Measurements from ENCODE around the gene TMEM53. TPM values are rescaled to one million over a fixed set of nuclear protein-coding genes. Genes with fewer than 3 reads are reported as not detected.

Gene TMEM53
- total RNA-seq, 4 donors from 2014 or later: 3.9 to 8.3 (median 4.7) TPM

DNA sequence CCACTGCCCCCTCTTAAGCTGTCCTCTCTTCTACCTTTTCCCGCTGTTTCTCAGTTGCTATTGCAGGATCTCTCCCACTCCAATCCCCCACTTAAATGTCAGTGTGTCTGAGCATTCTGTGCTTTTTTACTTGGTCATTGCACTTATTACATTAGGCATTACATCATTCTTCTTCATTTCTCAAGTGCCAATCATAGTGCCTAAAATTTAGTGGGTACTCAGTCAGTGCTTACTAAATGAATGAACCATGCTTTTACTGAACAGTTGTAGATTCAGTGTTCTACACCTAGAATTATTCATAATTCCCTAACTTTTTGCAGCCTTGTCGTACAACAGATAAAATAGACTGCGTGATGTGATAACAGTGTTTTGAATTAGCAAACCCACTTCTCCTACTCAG is 19.6 kb upstream of the TMEM53 start:
- no peaks in the 10 kb centered on the region for H3K27me3 ChIP-seq
- no peak for ATAC-seq
- H3K4me1 ChIP-seq: no peaks in the 10 kb centered on the region
- TF ChIP-seq POLR2A (IDR thresholded peaks at IDR 0.05): no peak
- TF ChIP-seq, protein P1, sequence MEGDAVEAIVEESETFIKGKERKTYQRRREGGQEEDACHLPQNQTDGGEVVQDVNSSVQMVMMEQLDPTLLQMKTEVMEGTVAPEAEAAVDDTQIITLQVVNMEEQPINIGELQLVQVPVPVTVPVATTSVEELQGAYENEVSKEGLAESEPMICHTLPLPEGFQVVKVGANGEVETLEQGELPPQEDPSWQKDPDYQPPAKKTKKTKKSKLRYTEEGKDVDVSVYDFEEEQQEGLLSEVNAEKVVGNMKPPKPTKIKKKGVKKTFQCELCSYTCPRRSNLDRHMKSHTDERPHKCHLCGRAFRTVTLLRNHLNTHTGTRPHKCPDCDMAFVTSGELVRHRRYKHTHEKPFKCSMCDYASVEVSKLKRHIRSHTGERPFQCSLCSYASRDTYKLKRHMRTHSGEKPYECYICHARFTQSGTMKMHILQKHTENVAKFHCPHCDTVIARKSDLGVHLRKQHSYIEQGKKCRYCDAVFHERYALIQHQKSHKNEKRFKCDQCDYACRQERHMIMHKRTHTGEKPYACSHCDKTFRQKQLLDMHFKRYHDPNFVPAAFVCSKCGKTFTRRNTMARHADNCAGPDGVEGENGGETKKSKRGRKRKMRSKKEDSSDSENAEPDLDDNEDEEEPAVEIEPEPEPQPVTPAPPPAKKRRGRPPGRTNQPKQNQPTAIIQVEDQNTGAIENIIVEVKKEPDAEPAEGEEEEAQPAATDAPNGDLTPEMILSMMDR (IDR thresholded peaks at IDR 0.05): no peak
- no peak for TF ChIP-seq EP300 (IDR thresholded peaks at IDR 0.05)
- no peak for TF ChIP-seq POLR2AphosphoS5 (IDR thresholded peaks at IDR 0.05)
- H3K36me3 ChIP-seq: peaks cover 0 to 5% of the 10 kb centered on the region in 2 donors
- WGBS, 2 donors (ENCODE audit: low coverage in 1 of 2): 86 to 97% methylated on average over 3 of the region's 3 CpGs
- no peak overlapping the region for H3K27ac ChIP-seq
- H3K4me3 ChIP-seq: no peak overlapping the region
- H3K9me3 ChIP-seq: no peaks in the 10 kb centered on the region

- H3K27ac ChIP-seq: no peak overlapping the region
- no peaks in the 10 kb centered on the region for H3K4me1 ChIP-seq
- no peak for TF ChIP-seq POLR2A (IDR thresholded peaks at IDR 0.05)
- H3K9me3 ChIP-seq: no peaks in the 10 kb centered on the region
- WGBS, 2 donors (ENCODE audit: low coverage in 1 of 2): 88% methylated on average over 1 to 2 of the region's 2 CpGs
- no peak for ATAC-seq
- H3K36me3 ChIP-seq: peaks cover 0 to 5% of the 10 kb centered on the region in 2 donors
- no peak overlapping the region for H3K4me3 ChIP-seq
- no peaks in the 10 kb centered on the region for H3K27me3 ChIP-seq
Measured at GRCh38 chr1:44693159-44693558, 18.9 kb upstream of the TMEM53 start.

GRCh38 chr1:44689447-44689765 is 15.1 kb upstream of the TMEM53 start:
- H3K27me3 ChIP-seq: no peaks in the 10 kb centered on the region
- H3K4me1 ChIP-seq: no peaks in the 10 kb centered on the region
- 76 to 100% methylated on average over 1 to 3 of the region's 3 CpGs for WGBS, 2 donors (ENCODE audit: low coverage in 1 of 2)
- no peak overlapping the region for H3K4me3 ChIP-seq
- no peak for TF ChIP-seq POLR2AphosphoS5 (IDR thresholded peaks at IDR 0.05)
- TF ChIP-seq, protein P1 (IDR thresholded peaks at IDR 0.05): no peak
- no peak for TF ChIP-seq EP300 (IDR thresholded peaks at IDR 0.05)
- no peak for TF ChIP-seq POLR2A (IDR thresholded peaks at IDR 0.05)
- no peak for ATAC-seq
- H3K36me3 ChIP-seq: peaks cover 0 to 5% of the 10 kb centered on the region in 2 donors
- H3K9me3 ChIP-seq: no peaks in the 10 kb centered on the region
- no peak overlapping the region for H3K27ac ChIP-seq

- H3K27ac ChIP-seq: no peak overlapping the region
- 68 to 73% methylated on average over 3 to 4 of the region's 12 CpGs for WGBS, 2 donors (ENCODE audit: low coverage in 1 of 2)
Measured at GRCh38 chr1:44688760-44689446, 14.6 kb upstream of the TMEM53 start.

GRCh38 chr1:44685881-44686280 is 11.6 kb upstream of the TMEM53 start:
- ATAC-seq: no peak
- no peaks in the 10 kb centered on the region for H3K27me3 ChIP-seq
- H3K4me3 ChIP-seq: no peak overlapping the region
- no peaks in the 10 kb centered on the region for H3K4me1 ChIP-seq
- H3K9me3 ChIP-seq: no peaks in the 10 kb centered on the region
- 66 to 86% methylated on average over 5 to 6 of the region's 8 CpGs for WGBS, 2 donors (ENCODE audit: low coverage in 1 of 2)
- no peaks in the 10 kb centered on the region for H3K36me3 ChIP-seq
- TF ChIP-seq, protein P1 (IDR thresholded peaks at IDR 0.05): no peak
- TF ChIP-seq POLR2A (IDR thresholded peaks at IDR 0.05): no peak
- no peak for TF ChIP-seq EP300 (IDR thresholded peaks at IDR 0.05)
- TF ChIP-seq POLR2AphosphoS5 (IDR thresholded peaks at IDR 0.05): no peak
- no peak overlapping the region for H3K27ac ChIP-seq

More at GRCh38 chr1:44688760-44689446, 14.6 kb upstream of the TMEM53 start:
- Histone ChIP-seq H3K36me3 (peaks cover 0 to 5% of the 10 kb centered on the region in 2 donors), H3K4me3 (no peak overlapping the region), H3K4me1 (no peaks in the 10 kb centered on the region), H3K27me3 (no peaks in the 10 kb centered on the region), H3K9me3 (no peaks in the 10 kb centered on the region)
- no peak for ATAC-seq
- TF ChIP-seq EP300 (IDR thresholded peaks at IDR 0.05) (no peak), POLR2AphosphoS5 (IDR thresholded peaks at IDR 0.05) (no peak), POLR2A (IDR thresholded peaks at IDR 0.05) (no peak)
- TF ChIP-seq, protein P1 (IDR thresholded peaks at IDR 0.05): no peak
